HepG2 (cell line): ENCODE data around the gene CADM3. TPM values are rescaled to one million over a fixed set of nuclear protein-coding genes. Genes with fewer than 3 reads are reported as not detected.

Experiments
- ATAC-seq: fragments of 200-7000 bp; cut with Tn5 transposase; 3 replicates; pipeline ENCODE4 v1.9.1; 2020; ENCODE audit warnings: mild to moderate bottlenecking, moderate library complexity
- BruUV-seq: library from RNA; stranded (reverse); fragments of 400-500 nt; replicated peaks from 2 replicates; lab custom pipeline; 2021; lab: Mats Ljungman, UMichigan
- CTCF ChIA-PET: fragments of 300-600 bp; formaldehyde crosslinking; extraction: SDS; loops from one replicate; lab custom pipeline; 2021; ENCODE audit warnings: low total read pairs, inconsistent platforms, low intra/inter-chr PET ratio; lab: Yijun Ruan, JAX
- POLR2A ChIA-PET: fragments of 350-600 bp; sonication (Branson Sonifier 250); formaldehyde crosslinking; loops from one replicate; lab custom pipeline; 2020; ENCODE audit warnings: antibody characterized with exemption, inconsistent platforms; lab: Yijun Ruan, JAX
- DNase-seq: peaks from one replicate; pipeline ENCODE4 v3.0.0-alpha.2; 2015; ENCODE audit warnings: low spot score
- FAIRE-seq: peaks from 3 replicates; lab custom pipeline; 2011; peaks lifted over from hg19 to GRCh38; lab: Jason Lieb, UNC
- H2AFZ ChIP-seq: one replicate; pipeline ENCODE4 v1.6.1; 2011; ENCODE audit warnings: low read length, inconsistent platforms
- H3K27ac ChIP-seq: fragments of 300-600 bp; 3 replicates; pipeline ENCODE4 v1.8.0; 2011; ENCODE audit warnings: mixed run types, mild to moderate bottlenecking, mixed read lengths, low read length, inconsistent platforms; ENCODE audit not compliant: insufficient read depth; ENCODE audit errors: extremely low read length
- H3K27me3 ChIP-seq, 2 experiments: fragments of 200-600 bp in 1 of 2; 2 replicates in 1 of 2; 3 replicates in 1 of 2; pipeline versions ENCODE4 v1.6.0 to v1.8.0; 2011; ENCODE audit warnings: low read length in 2 of 2, mild to moderate bottlenecking in 2 of 2, moderate library complexity in 2 of 2, inconsistent platforms in 1 of 2; ENCODE audit not compliant: insufficient read depth in 2 of 2, control insufficient read depth in 1 of 2
- H3K36me3 ChIP-seq, 2 experiments: fragments of 200-600 bp in 1 of 2; replicated peaks in 1 of 2; 2 replicates in 1 of 2; 3 replicates in 1 of 2; pipeline versions ENCODE4 v1.5.1 to v1.8.0; 2011; ENCODE audit warnings: low read length in 2 of 2, inconsistent platforms in 1 of 2; ENCODE audit not compliant: insufficient read depth in 2 of 2, control insufficient read depth in 1 of 2
- H3K4me1 ChIP-seq: 2 replicates; pipeline ENCODE4 v1.5.1; 2012; ENCODE audit warnings: low read length, inconsistent platforms; ENCODE audit not compliant: insufficient read depth
- H3K4me2 ChIP-seq: 2 replicates; pipeline ENCODE4 v1.6.0; 2011; ENCODE audit warnings: low read depth, low read length, inconsistent platforms
- H3K4me3 ChIP-seq, 3 experiments: fragments of 200-600 bp in 1 of 3; sonication (generic), shearing (Covaris generic) in 1 of 3; replicated peaks in 1 of 3; 2 replicates each; pipeline ENCODE4 v1.5.1; 2011 to 2016; ENCODE audit warnings: low read length in 3 of 3, inconsistent platforms in 2 of 3, low read depth in 2 of 3, mild to moderate bottlenecking in 2 of 3, control low read depth in 1 of 3, mixed read lengths in 1 of 3; ENCODE audit not compliant: insufficient read depth in 1 of 3
- H3K79me2 ChIP-seq: one replicate; pipeline ENCODE4 v1.6.1; 2011; ENCODE audit warnings: low read length, inconsistent platforms; ENCODE audit not compliant: insufficient read depth
- H3K9ac ChIP-seq: 2 replicates; pipeline ENCODE4 v1.6.0; 2011; ENCODE audit warnings: mild to moderate bottlenecking, low read depth, low read length, inconsistent platforms; ENCODE audit not compliant: insufficient read depth
- H3K9me3 ChIP-seq: 2 replicates; pipeline ENCODE4 v1.5.1; 2012; ENCODE audit warnings: mild to moderate bottlenecking, low read length
- H4K20me1 ChIP-seq: 2 replicates; pipeline ENCODE4 v1.6.0; 2011; ENCODE audit warnings: inconsistent platforms, mild to moderate bottlenecking, low read length, moderate library complexity; ENCODE audit not compliant: insufficient read depth
- ZMYM2 ChIP-seq: sonication (generic); formaldehyde crosslinking; IDR thresholded peaks from 2 replicates; pipeline ENCODE4 v1.8.0; 2022; ENCODE audit warnings: mild to moderate bottlenecking, missing genetic modification reagents
- ZNF44 ChIP-seq: sonication (generic); formaldehyde crosslinking; IDR thresholded peaks from 2 replicates; pipeline ENCODE4 v1.5.1; 2020; ENCODE audit warnings: mild to moderate bottlenecking, missing genetic modification reagents
- ZNF546 ChIP-seq: sonication (generic); formaldehyde crosslinking; conservative IDR thresholded peaks from 2 replicates; pipeline ENCODE4 v1.8.1; 2023; ENCODE audit warnings: mild to moderate bottlenecking, missing genetic modification reagents
- WGBS: methylation state at CpG from one replicate; pipeline ENCODE4 v1.1.6; 2017; ENCODE audit warnings: low lambda C conversion rate; 5-methylcytosine and 5-hydroxymethylcytosine counted together
- in situ Hi-C: cut with HindIII; loops from 2 replicates; pipeline ENCODE4 v1.10.0; 2017; ENCODE audit warnings: low pct_unique_long_range_greater_than_20kb; ENCODE audit not compliant: extremely low pct_ligation_motif_present
- intact Hi-C: fragments of 100-400 bp; cut with micrococcal nuclease; formaldehyde crosslinking; loops from one replicate; pipeline ENCODE4 v1.10.0; 2022; ENCODE audit not compliant: unreplicated experiment
- polyA plus RNA-seq, 8 experiments: library from polyadenylated mRNA; depleted of rRNA in 3 of 8; stranded (reverse) in 7 of 8; unstranded in 1 of 8; fragments of >200 nt; fragmentation: Illumina TruSeq in 4 of 8; extraction: Trizol in 4 of 8; gene quantifications; 2 replicates each; pipeline versions ENCODE4 v1.2.1 to v1.2.3, GENCODE V29; 2011 to 2016; ENCODE audit warnings: low read depth in 4 of 8, missing spikeins in 1 of 8, mixed read lengths in 1 of 8; ENCODE audit not compliant: insufficient read depth in 1 of 8
- total RNA-seq, 5 experiments: library from RNA; depleted of rRNA; stranded (reverse); fragments of >200 nt; fragmentation: Illumina TruSeq; extraction: Trizol; gene quantifications; 2 replicates each; pipeline ENCODE4 v1.2.3, GENCODE V29; 2016; ENCODE audit warnings: low read depth in 1 of 5
- TF ChIP-seq, protein P1 (sequence below): sonication (generic); formaldehyde crosslinking; IDR thresholded peaks from 2 replicates; pipeline ENCODE4 v1.5.1; 2020; ENCODE audit warnings: missing genetic modification reagents, mild to moderate bottlenecking, borderline replicate concordance
- TF ChIP-seq, protein P2 (sequence below): sonication (generic); formaldehyde crosslinking; conservative IDR thresholded peaks from 2 replicates; pipeline ENCODE4 v1.4.0; 2020; ENCODE audit warnings: missing genetic modification reagents
- TF ChIP-seq, protein P3 (sequence below): sonication (generic); formaldehyde crosslinking; IDR thresholded peaks from 2 replicates; pipeline ENCODE4 v1.8.0; 2022; ENCODE audit warnings: mild to moderate bottlenecking, missing genetic modification reagents
- TF ChIP-seq, protein P4 (sequence below): sonication (generic); formaldehyde crosslinking; IDR thresholded peaks from 2 replicates; pipeline ENCODE4 v1.4.0; 2020; ENCODE audit warnings: missing genetic modification reagents, low read depth, mild to moderate bottlenecking, borderline replicate concordance
- TF ChIP-seq, protein P5 (sequence below): sonication (generic); formaldehyde crosslinking; IDR thresholded peaks from 2 replicates; pipeline ENCODE4 v1.4.0; 2020; ENCODE audit warnings: mild to moderate bottlenecking, missing genetic modification reagents, borderline replicate concordance

The CADM3 gene
- total and polyA plus RNA-seq, 2 of the 13 experiments (the other 11 are each of a cell fraction or from before 2014, with no cell fraction given): not detected

DNA sequence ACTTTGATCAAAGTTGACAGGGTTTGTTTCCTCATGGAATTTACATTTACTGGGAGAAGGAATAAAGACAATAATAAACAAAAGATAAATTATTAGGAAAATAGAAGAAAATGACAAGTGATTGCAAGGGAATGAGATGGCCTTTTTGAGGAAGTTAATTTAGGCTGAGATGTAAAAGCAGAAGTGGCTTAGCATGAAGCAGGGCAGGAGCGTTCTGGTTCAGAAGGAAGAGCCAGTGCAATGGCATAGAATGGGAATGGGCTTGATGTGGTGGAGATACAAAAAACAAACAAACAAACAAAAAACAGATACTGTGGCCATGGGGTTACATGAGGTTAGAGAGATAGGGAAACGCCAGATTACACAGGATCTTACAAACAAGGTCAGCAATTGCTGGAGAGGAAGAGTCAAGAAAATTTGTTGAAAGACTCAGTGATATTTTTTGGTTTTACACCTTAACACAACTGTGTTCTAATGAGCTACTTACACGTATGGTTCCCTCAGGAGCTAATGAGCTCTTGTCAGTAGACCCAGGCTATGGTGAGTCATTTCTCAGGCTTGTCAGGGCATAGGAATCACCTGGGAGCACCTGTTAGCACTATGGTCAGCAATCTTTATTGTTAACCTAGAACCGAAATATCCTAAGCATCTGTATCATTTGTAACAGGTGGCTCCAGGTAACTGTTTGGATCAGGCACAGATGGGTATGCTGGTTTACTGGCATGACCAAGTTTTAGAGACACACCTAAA is 8.7 kb upstream of the CADM3 start (continued):
- TF ChIP-seq, protein P1, sequence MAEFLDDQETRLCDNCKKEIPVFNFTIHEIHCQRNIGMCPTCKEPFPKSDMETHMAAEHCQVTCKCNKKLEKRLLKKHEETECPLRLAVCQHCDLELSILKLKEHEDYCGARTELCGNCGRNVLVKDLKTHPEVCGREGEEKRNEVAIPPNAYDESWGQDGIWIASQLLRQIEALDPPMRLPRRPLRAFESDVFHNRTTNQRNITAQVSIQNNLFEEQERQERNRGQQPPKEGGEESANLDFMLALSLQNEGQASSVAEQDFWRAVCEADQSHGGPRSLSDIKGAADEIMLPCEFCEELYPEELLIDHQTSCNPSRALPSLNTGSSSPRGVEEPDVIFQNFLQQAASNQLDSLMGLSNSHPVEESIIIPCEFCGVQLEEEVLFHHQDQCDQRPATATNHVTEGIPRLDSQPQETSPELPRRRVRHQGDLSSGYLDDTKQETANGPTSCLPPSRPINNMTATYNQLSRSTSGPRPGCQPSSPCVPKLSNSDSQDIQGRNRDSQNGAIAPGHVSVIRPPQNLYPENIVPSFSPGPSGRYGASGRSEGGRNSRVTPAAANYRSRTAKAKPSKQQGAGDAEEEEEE: no peak
- TF ChIP-seq, protein P2, sequence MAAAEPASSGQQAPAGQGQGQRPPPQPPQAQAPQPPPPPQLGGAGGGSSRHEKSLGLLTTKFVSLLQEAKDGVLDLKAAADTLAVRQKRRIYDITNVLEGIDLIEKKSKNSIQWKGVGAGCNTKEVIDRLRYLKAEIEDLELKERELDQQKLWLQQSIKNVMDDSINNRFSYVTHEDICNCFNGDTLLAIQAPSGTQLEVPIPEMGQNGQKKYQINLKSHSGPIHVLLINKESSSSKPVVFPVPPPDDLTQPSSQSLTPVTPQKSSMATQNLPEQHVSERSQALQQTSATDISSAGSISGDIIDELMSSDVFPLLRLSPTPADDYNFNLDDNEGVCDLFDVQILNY (CRISPR knock-in tag): no peak
- TF ChIP-seq ZNF546 (CRISPR knock-in tag) (no peak), ZMYM2 (CRISPR knock-in tag) (no peak)
- TF ChIP-seq, all 625 proteins: peak for 0

DNA sequence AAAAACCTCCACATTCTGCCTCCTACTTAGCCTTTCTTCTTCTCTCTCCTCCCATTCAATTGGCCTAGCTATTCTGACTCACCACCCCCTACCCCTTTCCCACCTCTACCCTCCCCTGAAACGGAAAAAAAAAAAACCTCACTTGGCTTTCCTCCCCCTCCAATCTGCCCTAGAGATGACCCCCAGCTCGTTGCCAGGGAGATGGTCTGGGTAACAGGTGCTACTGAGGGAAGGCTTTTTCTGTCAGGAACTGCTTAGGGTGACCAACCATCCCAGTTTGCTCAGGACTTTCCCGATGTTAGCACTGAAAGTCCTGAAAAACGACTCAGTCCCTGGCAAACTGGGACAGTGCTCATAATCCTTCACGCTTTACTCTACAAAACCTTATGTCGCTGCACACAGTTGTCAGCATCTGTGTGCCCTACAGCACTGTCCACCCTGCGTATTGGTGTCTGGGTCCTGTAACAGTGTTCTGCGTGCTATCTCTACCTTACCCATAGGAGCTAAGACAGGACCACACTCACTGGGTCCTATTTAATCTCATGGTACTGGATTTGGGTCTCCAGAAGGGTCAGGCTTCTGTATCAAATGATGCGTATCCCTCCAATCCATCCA is 7.7 kb upstream of the CADM3 start:
- Histone ChIP-seq H3K4me1 (no peaks in the 10 kb centered on the region), H3K79me2 (no peaks in the 10 kb centered on the region), H3K9me3 (no peaks in the 10 kb centered on the region), H3K27ac (no peak overlapping the region), H3K4me3 (no peak overlapping the region), H3K9ac (no peak overlapping the region), H2AFZ (no peak overlapping the region), H4K20me1 (no peaks in the 10 kb centered on the region), H3K36me3 (no peaks in the 10 kb centered on the region), H3K27me3 (no peaks in the 10 kb centered on the region), H3K4me2 (no peak overlapping the region)
- intact Hi-C loops: no loop called here
- POLR2A ChIA-PET: no interaction called here
- BruUV-seq: no TSS peak
- FAIRE-seq (no peak), DNase-seq (no peak), ATAC-seq (no peak)
- CTCF ChIA-PET: interaction anchor here (1.5 kb wide), 1 partner anchor 34 kb away, joined by 4 read pairs; no protein-coding TSS in a partner anchor
- in situ Hi-C loops: loop anchor here (5.0 kb wide), 1 partner anchor 34 kb away; no protein-coding TSS in a partner anchor
- 2% methylated on average over 8 of the region's 9 CpGs for WGBS
- TF ChIP-seq, protein P3, sequence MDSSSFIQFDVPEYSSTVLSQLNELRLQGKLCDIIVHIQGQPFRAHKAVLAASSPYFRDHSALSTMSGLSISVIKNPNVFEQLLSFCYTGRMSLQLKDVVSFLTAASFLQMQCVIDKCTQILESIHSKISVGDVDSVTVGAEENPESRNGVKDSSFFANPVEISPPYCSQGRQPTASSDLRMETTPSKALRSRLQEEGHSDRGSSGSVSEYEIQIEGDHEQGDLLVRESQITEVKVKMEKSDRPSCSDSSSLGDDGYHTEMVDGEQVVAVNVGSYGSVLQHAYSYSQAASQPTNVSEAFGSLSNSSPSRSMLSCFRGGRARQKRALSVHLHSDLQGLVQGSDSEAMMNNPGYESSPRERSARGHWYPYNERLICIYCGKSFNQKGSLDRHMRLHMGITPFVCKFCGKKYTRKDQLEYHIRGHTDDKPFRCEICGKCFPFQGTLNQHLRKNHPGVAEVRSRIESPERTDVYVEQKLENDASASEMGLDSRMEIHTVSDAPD (CRISPR knock-in tag): no peak
- TF ChIP-seq, protein P4, sequence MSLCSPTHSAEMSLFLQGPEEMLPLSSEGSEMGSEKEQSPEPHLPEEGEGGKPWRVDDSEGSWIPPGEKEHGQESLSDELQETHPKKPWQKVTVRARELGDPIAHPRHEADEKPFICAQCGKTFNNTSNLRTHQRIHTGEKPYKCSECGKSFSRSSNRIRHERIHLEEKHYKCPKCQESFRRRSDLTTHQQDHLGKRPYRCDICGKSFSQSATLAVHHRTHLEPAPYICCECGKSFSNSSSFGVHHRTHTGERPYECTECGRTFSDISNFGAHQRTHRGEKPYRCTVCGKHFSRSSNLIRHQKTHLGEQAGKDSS: no peak
- TF ChIP-seq ZNF44 (CRISPR knock-in tag): no peak
- TF ChIP-seq, protein P5, sequence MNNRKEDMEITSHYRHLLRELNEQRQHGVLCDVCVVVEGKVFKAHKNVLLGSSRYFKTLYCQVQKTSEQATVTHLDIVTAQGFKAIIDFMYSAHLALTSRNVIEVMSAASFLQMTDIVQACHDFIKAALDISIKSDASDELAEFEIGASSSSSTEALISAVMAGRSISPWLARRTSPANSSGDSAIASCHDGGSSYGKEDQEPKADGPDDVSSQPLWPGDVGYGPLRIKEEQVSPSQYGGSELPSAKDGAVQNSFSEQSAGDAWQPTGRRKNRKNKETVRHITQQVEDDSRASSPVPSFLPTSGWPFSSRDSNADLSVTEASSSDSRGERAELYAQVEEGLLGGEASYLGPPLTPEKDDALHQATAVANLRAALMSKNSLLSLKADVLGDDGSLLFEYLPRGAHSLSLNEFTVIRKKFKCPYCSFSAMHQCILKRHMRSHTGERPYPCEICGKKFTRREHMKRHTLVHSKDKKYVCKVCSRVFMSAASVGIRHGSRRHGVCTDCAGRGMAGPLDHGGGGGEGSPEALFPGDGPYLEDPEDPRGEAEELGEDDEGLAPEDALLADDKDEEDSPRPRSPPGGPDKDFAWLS (CRISPR knock-in tag): no peak
